GM12892 (cell line): ENCODE results near the gene UST.

Experiments
- POLR2A ChIP-seq: IDR thresholded peaks from 2 replicates; pipeline ENCODE4 v1.6.1; 2011; ENCODE audit warnings: low read depth, low read length, control low read depth
- POLR2AphosphoS5 ChIP-seq: IDR thresholded peaks from 2 replicates; pipeline ENCODE4 v1.6.1; 2011; ENCODE audit warnings: low read depth, low read length, control low read depth
- TAF1 ChIP-seq: IDR thresholded peaks from 2 replicates; pipeline ENCODE4 v1.6.1; 2011; ENCODE audit warnings: low read depth, mild to moderate bottlenecking, control low read depth, low read length, borderline replicate concordance

DNA sequence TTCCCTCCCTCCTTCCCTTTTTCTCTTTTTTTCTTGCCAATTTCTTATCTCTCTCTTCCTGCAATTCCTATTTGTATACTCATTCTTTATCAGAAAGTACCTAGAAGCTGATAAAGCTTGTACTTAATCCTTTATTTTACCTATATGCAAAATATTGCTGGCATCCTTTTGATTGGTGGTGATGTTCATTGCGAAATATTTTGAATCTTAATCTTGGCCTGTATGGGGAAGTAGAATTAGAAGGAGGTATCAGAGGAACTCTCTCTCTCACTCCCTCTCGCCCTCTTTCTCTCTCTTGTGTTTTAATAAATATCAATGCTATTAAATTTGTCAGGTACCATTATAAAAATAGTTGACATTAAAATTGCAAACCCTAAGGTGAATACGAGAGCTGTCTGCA lies 52.8 kb downstream of the UST start:
- TF ChIP-seq TAF1: no peak
- no peak for TF ChIP-seq POLR2A
- TF ChIP-seq POLR2AphosphoS5: no peak
